Gastrocnemius medialis (tissue), 4 donors: ENCODE results near the gene SLC16A3.

Source experiments
- POLR2A ChIP-seq, 2 donors: fragments of 450-650 bp; IDR thresholded peaks; one replicate each; pipeline ENCODE4 v1.6.1; 2017; ENCODE audit warnings: antibody characterized with exemption in 2 of 2, mild to moderate bottlenecking in 2 of 2, moderate library complexity in 2 of 2
- TF ChIP-seq, protein P1 (sequence below), 5 experiments: fragments of 450-650 bp in 3 of 5; fragments of 200-600 bp in 2 of 5; sonication (generic) in 2 of 5; IDR thresholded peaks in 4 of 5; conservative IDR thresholded peaks in 1 of 5; 1 replicate in 4 of 5; 2 replicates in 1 of 5; pipeline ENCODE4 v1.5.1; 2016 to 2019; ENCODE audit warnings: antibody characterized with exemption in 5 of 5, mild to moderate bottlenecking in 3 of 5, moderate library complexity in 3 of 5

DNA sequence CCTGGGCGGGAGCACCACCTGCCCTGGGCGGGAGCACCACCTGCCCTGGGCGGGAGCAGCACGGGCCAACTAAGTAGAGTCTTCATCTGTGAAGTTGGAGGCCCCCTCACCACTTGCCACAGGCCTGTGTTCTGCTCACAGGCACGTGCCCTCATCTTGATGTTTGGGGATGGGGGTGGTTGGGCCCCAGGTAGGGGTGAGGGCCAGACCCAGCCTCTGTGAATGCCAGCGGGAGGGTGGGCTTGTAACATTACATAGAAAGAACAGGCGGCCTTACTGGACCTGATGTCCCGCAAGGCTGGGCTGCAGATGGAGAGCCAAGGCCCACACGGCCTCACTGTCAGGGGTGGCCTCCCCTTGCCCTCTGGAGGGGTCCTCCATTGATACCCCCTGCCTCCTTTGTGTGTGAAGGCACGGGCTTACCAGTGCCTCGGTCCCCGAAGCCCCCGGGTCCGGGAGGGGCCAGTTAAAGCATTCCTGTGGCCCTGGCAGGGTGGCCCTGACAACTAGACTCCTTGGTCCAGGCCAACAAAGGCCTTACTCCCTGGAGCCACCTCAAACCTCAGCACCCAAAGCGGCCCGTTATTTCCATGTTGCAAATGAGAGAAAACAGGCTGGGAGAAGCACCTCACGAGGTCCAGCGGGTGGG is 1.1 kb upstream of the SLC16A3 start:
- TF ChIP-seq, protein P1, sequence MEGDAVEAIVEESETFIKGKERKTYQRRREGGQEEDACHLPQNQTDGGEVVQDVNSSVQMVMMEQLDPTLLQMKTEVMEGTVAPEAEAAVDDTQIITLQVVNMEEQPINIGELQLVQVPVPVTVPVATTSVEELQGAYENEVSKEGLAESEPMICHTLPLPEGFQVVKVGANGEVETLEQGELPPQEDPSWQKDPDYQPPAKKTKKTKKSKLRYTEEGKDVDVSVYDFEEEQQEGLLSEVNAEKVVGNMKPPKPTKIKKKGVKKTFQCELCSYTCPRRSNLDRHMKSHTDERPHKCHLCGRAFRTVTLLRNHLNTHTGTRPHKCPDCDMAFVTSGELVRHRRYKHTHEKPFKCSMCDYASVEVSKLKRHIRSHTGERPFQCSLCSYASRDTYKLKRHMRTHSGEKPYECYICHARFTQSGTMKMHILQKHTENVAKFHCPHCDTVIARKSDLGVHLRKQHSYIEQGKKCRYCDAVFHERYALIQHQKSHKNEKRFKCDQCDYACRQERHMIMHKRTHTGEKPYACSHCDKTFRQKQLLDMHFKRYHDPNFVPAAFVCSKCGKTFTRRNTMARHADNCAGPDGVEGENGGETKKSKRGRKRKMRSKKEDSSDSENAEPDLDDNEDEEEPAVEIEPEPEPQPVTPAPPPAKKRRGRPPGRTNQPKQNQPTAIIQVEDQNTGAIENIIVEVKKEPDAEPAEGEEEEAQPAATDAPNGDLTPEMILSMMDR (IDR thresholded peaks at IDR 0.05 in 4 of 5, conservative IDR thresholded peaks at IDR 0.05 in 1 of 5): no peak
- no peak for TF ChIP-seq POLR2A (IDR thresholded peaks at IDR 0.05)
